ENCODE measurements around the gene GJD4.
A peak's percentile ranks its signal among the peaks of the same experiment; 100 is the strongest.

The GJD4 gene

DNA sequence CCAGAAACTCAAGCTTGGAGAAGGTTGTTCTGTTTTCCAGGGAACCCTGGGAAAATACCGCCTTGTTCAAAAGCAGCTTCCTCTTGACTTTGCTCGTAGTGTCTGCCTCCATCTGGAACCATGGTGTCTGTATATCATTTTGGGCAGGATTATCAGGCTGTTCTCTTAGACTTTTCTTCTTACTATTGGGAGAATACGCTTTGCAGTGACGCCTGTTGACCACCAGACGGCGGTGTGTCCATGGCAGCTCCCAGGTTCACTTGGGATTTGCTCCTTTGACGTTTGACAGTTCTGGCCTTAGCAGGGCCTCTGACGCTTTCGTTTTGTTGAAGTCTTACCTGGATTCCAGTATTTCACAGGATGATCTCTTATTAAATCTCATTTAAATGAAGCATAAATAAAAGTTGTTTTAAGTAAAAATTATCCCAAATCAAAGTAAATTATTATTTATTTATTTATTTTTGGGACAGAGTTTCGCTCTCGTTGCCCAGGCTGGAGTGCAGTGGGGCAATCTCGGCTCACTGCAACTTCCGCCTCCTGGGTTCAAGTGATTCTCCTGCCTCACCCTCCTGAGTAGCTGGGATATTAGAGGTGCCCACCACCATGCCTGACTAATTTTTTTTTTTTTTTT lies 41.8 kb upstream of the GJD4 start:
- TF ChIP-seq, protein P1, sequence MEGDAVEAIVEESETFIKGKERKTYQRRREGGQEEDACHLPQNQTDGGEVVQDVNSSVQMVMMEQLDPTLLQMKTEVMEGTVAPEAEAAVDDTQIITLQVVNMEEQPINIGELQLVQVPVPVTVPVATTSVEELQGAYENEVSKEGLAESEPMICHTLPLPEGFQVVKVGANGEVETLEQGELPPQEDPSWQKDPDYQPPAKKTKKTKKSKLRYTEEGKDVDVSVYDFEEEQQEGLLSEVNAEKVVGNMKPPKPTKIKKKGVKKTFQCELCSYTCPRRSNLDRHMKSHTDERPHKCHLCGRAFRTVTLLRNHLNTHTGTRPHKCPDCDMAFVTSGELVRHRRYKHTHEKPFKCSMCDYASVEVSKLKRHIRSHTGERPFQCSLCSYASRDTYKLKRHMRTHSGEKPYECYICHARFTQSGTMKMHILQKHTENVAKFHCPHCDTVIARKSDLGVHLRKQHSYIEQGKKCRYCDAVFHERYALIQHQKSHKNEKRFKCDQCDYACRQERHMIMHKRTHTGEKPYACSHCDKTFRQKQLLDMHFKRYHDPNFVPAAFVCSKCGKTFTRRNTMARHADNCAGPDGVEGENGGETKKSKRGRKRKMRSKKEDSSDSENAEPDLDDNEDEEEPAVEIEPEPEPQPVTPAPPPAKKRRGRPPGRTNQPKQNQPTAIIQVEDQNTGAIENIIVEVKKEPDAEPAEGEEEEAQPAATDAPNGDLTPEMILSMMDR (IDR thresholded peaks at IDR 0.05; ENCODE audit: low read depth, low read length) = peak; percentile 100
- peak; percentile 8 for DNase-seq (ENCODE audit: extremely low read depth, low read depth)

DNA sequence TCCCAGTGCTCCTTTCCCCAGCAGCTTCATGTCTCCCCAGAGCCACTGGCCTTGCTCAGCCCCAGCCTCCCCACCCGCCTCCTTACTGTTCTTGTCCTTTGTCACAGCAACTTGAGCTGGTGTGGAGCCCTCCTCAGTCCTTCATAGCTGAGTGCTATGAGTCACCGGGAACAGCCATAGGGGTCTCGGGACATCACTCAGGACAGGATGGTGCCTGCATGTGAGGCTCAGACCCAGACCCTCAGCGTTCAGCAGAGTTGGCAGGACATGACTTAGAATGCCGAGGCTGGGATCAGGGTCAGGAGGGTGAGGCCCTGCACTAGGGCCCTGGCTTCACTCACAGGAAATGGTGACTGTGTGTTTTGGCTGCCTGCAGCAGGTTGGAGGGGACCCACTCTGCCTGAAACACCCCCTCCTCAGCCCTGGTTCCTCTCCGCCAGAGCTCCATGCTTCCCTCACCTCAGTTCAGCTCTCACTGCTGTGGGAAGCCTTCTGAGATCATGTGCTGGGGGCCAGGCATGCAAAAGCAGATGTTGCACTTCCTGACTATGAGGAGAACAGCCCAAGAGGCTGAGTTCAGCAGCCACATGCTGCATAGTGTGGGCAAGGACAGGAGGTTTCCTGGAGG lies 40.7 kb upstream of the GJD4 start:
- TF ChIP-seq, protein P1 (IDR thresholded peaks at IDR 0.05; ENCODE audit: low read depth, low read length) = no peak
- no peak for DNase-seq (ENCODE audit: extremely low read depth, low read depth)

DNA sequence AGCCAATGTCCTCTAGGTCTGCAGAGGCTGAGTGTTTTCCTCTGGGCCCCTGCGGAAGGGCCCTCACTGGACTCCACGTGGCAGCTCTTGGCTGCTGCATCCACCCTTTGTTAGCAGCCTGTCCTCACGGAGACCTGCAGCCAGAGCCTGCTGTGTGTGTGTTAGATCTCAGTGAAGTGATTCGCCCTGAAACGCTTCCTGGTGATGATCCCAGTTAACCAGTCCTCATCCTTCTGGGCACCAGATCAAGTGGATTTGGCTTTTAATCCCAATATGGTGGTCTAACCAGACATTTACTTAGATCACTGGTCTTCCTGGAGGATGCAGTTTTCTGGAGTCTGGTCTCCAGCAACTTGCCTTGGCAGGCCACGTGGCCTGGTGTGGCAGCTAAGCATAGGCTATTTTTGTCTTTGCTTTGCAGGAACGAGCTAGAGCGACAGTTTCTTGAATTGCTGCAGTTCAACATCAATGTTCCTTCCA lies 39.5 kb upstream of the GJD4 start:
- no peak for DNase-seq (ENCODE audit: extremely low read depth, low read depth)
- TF ChIP-seq, protein P1 (IDR thresholded peaks at IDR 0.05; ENCODE audit: low read depth, low read length) = no peak

DNA sequence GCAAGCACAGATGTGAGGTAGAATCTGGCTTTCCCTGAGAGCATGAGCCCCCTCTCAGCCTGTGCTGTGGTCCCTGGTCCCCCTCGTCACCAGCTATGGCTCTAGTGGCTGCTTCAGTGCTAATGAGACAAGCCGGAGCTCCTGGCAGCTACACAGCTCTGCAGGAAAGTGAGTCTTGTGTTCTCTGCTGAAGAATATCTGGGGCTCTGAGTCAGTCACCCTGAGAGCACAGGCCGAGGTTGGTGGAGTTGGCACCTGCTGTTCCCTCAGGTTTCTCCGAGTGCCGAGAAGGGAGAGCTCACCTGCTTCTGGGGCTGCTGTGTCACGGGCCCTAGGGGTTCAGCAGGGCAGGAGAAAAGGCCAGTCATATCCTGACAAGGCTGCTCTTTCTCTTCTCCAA lies 37.2 kb upstream of the GJD4 start:
- TF ChIP-seq, protein P1 (IDR thresholded peaks at IDR 0.05; ENCODE audit: low read depth, low read length) = no peak
- DNase-seq (ENCODE audit: extremely low read depth, low read depth) = no peak

DNA sequence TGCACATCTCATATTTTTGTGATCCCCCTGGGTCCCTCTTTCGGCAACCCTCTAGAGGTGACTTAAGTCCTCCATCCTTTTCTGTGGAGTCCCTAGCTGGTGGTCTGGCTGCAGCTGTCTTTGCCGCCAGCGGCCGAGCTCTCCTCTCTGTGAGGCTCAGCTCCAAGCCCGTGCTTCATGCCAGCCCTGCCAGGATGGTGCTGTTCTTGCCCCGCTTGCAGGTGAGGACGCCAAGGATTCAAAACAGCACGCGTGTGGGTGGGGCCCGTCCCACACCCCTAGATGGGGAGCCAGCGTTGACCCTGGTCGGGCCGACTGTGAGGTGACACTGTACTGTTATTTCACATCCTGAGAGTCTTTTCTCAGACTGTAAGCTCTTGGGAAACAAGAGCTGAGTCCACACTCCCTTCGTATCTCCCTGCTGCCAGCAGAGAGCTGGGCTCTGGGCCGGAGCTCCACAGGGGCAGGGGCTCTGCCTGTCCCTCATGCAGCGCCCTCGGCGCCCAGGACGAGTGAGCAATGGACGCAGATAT lies 36.6 kb upstream of the GJD4 start:
- no peak for DNase-seq (ENCODE audit: extremely low read depth, low read depth)
- TF ChIP-seq, protein P1 (IDR thresholded peaks at IDR 0.05; ENCODE audit: low read depth, low read length) = no peak

DNA sequence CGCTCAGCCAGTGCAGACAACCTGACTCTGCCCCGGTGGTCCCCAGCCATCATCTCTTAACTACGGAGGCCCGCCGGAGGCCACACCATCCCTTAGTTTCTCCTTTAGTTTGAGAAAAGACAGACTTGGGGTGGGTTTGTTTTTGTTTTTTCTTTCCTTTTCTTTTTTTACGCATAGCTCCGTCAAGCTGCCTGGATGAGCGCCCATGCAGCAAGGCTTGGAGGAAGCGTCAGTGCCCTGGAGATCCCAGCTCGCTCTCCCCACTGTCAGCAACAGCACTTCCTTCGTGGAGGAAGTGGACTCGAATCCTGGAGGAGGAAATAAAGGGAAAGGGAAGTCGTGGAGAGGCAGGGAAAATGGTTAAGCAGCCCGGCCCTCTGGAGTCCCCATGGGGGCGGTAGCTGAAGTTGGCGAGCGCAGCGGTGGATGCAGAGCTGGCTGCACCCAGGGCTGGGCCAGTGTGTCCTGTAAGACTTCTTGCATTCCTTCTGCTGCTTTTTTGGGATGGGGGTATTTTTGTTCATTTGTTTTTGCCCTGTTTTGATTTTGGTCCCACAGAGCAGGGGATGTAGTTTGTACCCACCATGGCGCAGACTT lies 35.9 kb upstream of the GJD4 start:
- TF ChIP-seq, protein P1 (IDR thresholded peaks at IDR 0.05; ENCODE audit: low read depth, low read length) = no peak
- DNase-seq (ENCODE audit: extremely low read depth, low read depth) = no peak

DNA sequence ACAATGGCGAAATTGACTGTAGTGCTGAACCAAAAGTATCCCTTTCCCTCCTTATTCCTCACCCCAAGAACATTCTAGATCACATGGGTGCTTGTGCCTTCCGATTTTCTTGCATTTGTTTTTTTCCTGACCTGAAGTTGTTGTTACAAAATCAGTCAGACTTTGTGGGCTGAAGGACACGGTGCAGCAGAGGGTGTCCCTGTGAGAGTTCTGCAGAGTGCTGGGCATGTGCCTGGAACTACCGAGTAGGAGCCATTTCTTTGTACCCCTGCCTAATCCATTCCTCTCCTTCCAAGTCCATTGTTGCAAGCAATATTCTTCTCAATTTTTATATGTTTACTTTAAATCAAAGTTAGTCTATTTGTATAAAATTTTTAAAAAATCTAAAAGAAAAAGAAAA lies 35.3 kb upstream of the GJD4 start:
- no peak for DNase-seq (ENCODE audit: extremely low read depth, low read depth)
- TF ChIP-seq, protein P1 (IDR thresholded peaks at IDR 0.05; ENCODE audit: low read depth, low read length) = no peak
